Activated CD4-positive, alpha-beta T cell treated with anti-CD3 and anti-CD28 coated beads for 48 hours (primary cell): ENCODE data around the gene TRPC4AP.
"Not testable (repeated sequence)": the region's sequence is repeated elsewhere in the genome, so short reads cannot be mapped to it uniquely, and the experiment has no call there.

ENCODE experiments used
- DNase-seq: peaks from one replicate; pipeline ENCODE4 v3.0.0-alpha.2; 2020

Gene TRPC4AP

GRCh38 chr20:35104685-35105295 lies 12.2 kb upstream of the TRPC4AP start:
- DNase-seq = no peak

- DNase-seq = no peak
Measured at GRCh38 chr20:35101620-35102019, 9.0 kb upstream of the TRPC4AP start.

- peak; percentile 40 for DNase-seq
Measured at GRCh38 chr20:35093267-35093884, 769 bp upstream of the TRPC4AP start.

GRCh38 chr20:35091816-35092523 lies 637 bp downstream of the TRPC4AP start:
- DNase-seq = no peak

- no peak for DNase-seq
Measured at GRCh38 chr20:35088231-35089145, 4.1 kb downstream of the TRPC4AP start.

GRCh38 chr20:35087791-35088190 lies 4.8 kb downstream of the TRPC4AP start:
- no peak for DNase-seq

GRCh38 chr20:35087355-35087754 lies 5.3 kb downstream of the TRPC4AP start:
- DNase-seq = no peak

- no peak for DNase-seq
Measured at GRCh38 chr20:35085477-35086225, 7.0 kb downstream of the TRPC4AP start.

- no peak for DNase-seq
Measured at GRCh38 chr20:35084998-35085397, 7.6 kb downstream of the TRPC4AP start.

- not testable (repeated sequence) for DNase-seq
Measured at GRCh38 chr20:35080348-35080642, 12.3 kb downstream of the TRPC4AP start.

GRCh38 chr20:35079472-35080347 lies 12.9 kb downstream of the TRPC4AP start:
- no peak for DNase-seq

GRCh38 chr20:35077872-35078271 lies 14.7 kb downstream of the TRPC4AP start:
- no peak for DNase-seq

GRCh38 chr20:35077341-35077740 lies 15.3 kb downstream of the TRPC4AP start:
- no peak for DNase-seq

- DNase-seq = not testable (repeated sequence)
Measured at GRCh38 chr20:35071436-35072153, 21.0 kb downstream of the TRPC4AP start.

GRCh38 chr20:35066194-35066593 lies 26.4 kb downstream of the TRPC4AP start:
- DNase-seq = no peak

GRCh38 chr20:35065181-35065580 lies 27.4 kb downstream of the TRPC4AP start:
- no peak for DNase-seq

GRCh38 chr20:35063168-35063567 lies 29.4 kb downstream of the TRPC4AP start:
- no peak for DNase-seq

GRCh38 chr20:35062478-35062877 lies 30.1 kb downstream of the TRPC4AP start:
- DNase-seq = no peak

- no peak for DNase-seq
Measured at GRCh38 chr20:35060168-35060567, 32.4 kb downstream of the TRPC4AP start.

- DNase-seq = no peak
Measured at GRCh38 chr20:35059612-35060011, 33.0 kb downstream of the TRPC4AP start.

GRCh38 chr20:35059110-35059509 lies 33.5 kb downstream of the TRPC4AP start:
- DNase-seq = no peak
